ENCODE measurements around the gene GLT8D2. TPM values are rescaled to one million over a fixed set of nuclear protein-coding genes. Genes with fewer than 3 reads are reported as not detected.
A peak's percentile ranks its signal among the peaks of the same experiment; 100 is the strongest.

GLT8D2 gene
- total RNA-seq, 1 donor from 2014 or later: 38.8 TPM

- H3K4me1 Mint-ChIP-seq (ENCODE audit: low read depth): peaks cover 9% of the 10 kb centered on the region
- no peaks in the 10 kb centered on the region for H3K27me3 Mint-ChIP-seq (ENCODE audit: low read depth)
- H3K4me3 Mint-ChIP-seq (ENCODE audit: unreplicated experiment): no peak overlapping the region
- DNase-seq (ENCODE audit: low spot score): no peak
- no peak overlapping the region for H3K27ac Mint-ChIP-seq (ENCODE audit: unreplicated experiment)
- peaks cover 2% of the 10 kb centered on the region for H3K36me3 Mint-ChIP-seq (ENCODE audit: low read depth)
- H3K9me3 Mint-ChIP-seq (ENCODE audit: low read depth): peaks cover 3% of the 10 kb centered on the region
- TF ChIP-seq CTCF (IDR thresholded peaks at IDR 0.05): no peak
Measured at GRCh38 chr12:104059963-104060362, 10.0 kb upstream of the GLT8D2 start.

- Mint-ChIP-seq H3K27ac (ENCODE audit: unreplicated experiment) (no peak overlapping the region), H3K36me3 (ENCODE audit: low read depth) (peaks cover 5% of the 10 kb centered on the region), H3K4me1 (ENCODE audit: low read depth) (peaks cover 9% of the 10 kb centered on the region), H3K9me3 (ENCODE audit: low read depth) (peaks cover 3% of the 10 kb centered on the region), H3K4me3 (ENCODE audit: unreplicated experiment) (no peak overlapping the region), H3K27me3 (ENCODE audit: low read depth) (no peaks in the 10 kb centered on the region)
- no peak for DNase-seq (ENCODE audit: low spot score)
- TF ChIP-seq CTCF (IDR thresholded peaks at IDR 0.05): no peak
Measured at GRCh38 chr12:104058802-104059201, 8.8 kb upstream of the GLT8D2 start.

GRCh38 chr12:104057771-104058197 is 7.8 kb upstream of the GLT8D2 start:
- Mint-ChIP-seq H3K4me1 (ENCODE audit: low read depth) (peaks cover under 1% of the 10 kb centered on the region), H3K4me3 (ENCODE audit: unreplicated experiment) (no peak overlapping the region), H3K27ac (ENCODE audit: unreplicated experiment) (no peak overlapping the region), H3K9me3 (ENCODE audit: low read depth) (peaks cover 3% of the 10 kb centered on the region), H3K36me3 (ENCODE audit: low read depth) (peaks cover 5% of the 10 kb centered on the region), H3K27me3 (ENCODE audit: low read depth) (no peaks in the 10 kb centered on the region)
- DNase-seq (ENCODE audit: low spot score): no peak
- TF ChIP-seq CTCF (IDR thresholded peaks at IDR 0.05): peak; percentile 86

GRCh38 chr12:104056419-104056972 is 6.5 kb upstream of the GLT8D2 start:
- no peak for DNase-seq (ENCODE audit: low spot score)
- TF ChIP-seq CTCF (IDR thresholded peaks at IDR 0.05): no peak
- Mint-ChIP-seq H3K36me3 (ENCODE audit: low read depth) (peaks cover 5% of the 10 kb centered on the region), H3K27ac (ENCODE audit: unreplicated experiment) (no peak overlapping the region), H3K4me1 (ENCODE audit: low read depth) (no peaks in the 10 kb centered on the region), H3K27me3 (ENCODE audit: low read depth) (no peaks in the 10 kb centered on the region), H3K9me3 (ENCODE audit: low read depth) (peaks cover 3% of the 10 kb centered on the region), H3K4me3 (ENCODE audit: unreplicated experiment) (no peak overlapping the region)

- Mint-ChIP-seq H3K27me3 (ENCODE audit: low read depth) (no peaks in the 10 kb centered on the region), H3K9me3 (ENCODE audit: low read depth) (peaks cover 3% of the 10 kb centered on the region), H3K36me3 (ENCODE audit: low read depth) (peaks cover 5% of the 10 kb centered on the region), H3K4me3 (ENCODE audit: unreplicated experiment) (no peak overlapping the region), H3K27ac (ENCODE audit: unreplicated experiment) (no peak overlapping the region), H3K4me1 (ENCODE audit: low read depth) (no peaks in the 10 kb centered on the region)
- TF ChIP-seq CTCF (IDR thresholded peaks at IDR 0.05): no peak
- no peak for DNase-seq (ENCODE audit: low spot score)
Measured at GRCh38 chr12:104055686-104056388, 5.8 kb upstream of the GLT8D2 start.

Measured in chondrocyte (in vitro differentiated cells).